Measurements from ENCODE around the gene ELMO1. TPM values are rescaled to one million over a fixed set of nuclear protein-coding genes. Genes with fewer than 3 reads are reported as not detected.

The ELMO1 gene
- total RNA-seq, 1 experiment from 2014 or later = 1.1 TPM

- TF ChIP-seq YY1 (IDR thresholded peaks at IDR 0.05; ENCODE audit: extremely low read depth, insufficient replicate concordance, low read depth, low read length) (no peak), SRF (IDR thresholded peaks at IDR 0.05; ENCODE audit: low read depth) (no peak)
Measured at GRCh38 chr7:36851382-36851781, 597.3 kb downstream of the ELMO1 start (continued).

GRCh38 chr7:36847946-36848345 lies 600.7 kb downstream of the ELMO1 start:
- peaks cover 5% of the 10 kb centered on the region; the same call in 1 of the 2 replicates for H3K27me3 ChIP-seq (ENCODE audit: insufficient read depth, low read length)
- H4K20me1 ChIP-seq (ENCODE audit: insufficient read depth) = no peaks in the 10 kb centered on the region
- no peak overlapping the region for H2AFZ ChIP-seq (ENCODE audit: low read depth, low read length, poor library complexity, severe bottlenecking)
- no peak for TF ChIP-seq CEBPB (IDR thresholded peaks at IDR 0.05; ENCODE audit: low read depth)
- POLR2A ChIA-PET = no interaction called here
- RAD21 ChIA-PET (ENCODE audit: low non-redundant PET in 1 of 2, low total read pairs in 2 of 2, uncharacterized antibody in 2 of 2, unreplicated experiment in 2 of 2) = no interaction called here
- no peaks in the 10 kb centered on the region for H3K9me2 ChIP-seq (ENCODE audit: insufficient read depth)
- no peak overlapping the region for H3K4me3 ChIP-seq (replicated peaks in 1 of 2; ENCODE audit: low read depth in 1 of 2, low read length in 2 of 2)
- no peak overlapping the region for H3K4me2 ChIP-seq (ENCODE audit: low read length)
- CTCF ChIA-PET = no interaction called here
- no peaks in the 10 kb centered on the region for H3K79me2 ChIP-seq (ENCODE audit: insufficient read depth, low read length)
- no peaks in the 10 kb centered on the region; a peak in 1 of 4 replicates for H3K9me3 ChIP-seq (ENCODE audit: control insufficient read depth in 1 of 2, insufficient read depth in 1 of 2, low read depth in 1 of 2, low read length in 2 of 2)
- DNase-seq (ENCODE audit: low read depth, low spot score) (no peak), ATAC-seq (no peak)
- H3K9ac ChIP-seq (ENCODE audit: low read length) = no peak overlapping the region
- H3K27ac ChIP-seq (ENCODE audit: low read depth, low read length) = no peak overlapping the region
- H3K36me3 ChIP-seq (ENCODE audit: control insufficient read depth in 1 of 2, insufficient read depth in 2 of 2, low read length in 2 of 2) = no peaks in the 10 kb centered on the region
- intact Hi-C loops (cut with micrococcal nuclease) = no loop called here
- BruUV-seq (replicated peaks) = no TSS peak
- no peaks in the 10 kb centered on the region for H3K4me1 ChIP-seq (ENCODE audit: control insufficient read depth in 1 of 2, insufficient read depth in 2 of 2, low read length in 2 of 2)

DNA sequence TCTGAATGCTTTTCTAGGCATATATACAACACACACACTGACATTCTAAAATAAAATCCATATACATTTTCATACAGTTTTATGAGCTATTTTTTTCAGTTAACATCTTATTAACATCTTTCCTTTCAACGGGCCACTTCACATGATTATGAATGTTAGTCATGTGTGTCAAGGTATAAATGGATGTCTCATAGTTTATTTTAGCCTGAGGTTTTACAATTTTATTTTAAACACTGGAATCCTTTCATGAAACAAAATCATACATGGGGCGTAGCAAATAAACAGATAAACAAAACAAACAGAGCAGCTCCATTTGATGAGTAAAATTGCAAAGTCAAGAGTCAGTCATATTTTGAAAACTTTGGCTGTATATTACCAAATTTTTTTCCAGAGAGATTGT lies 604.3 kb downstream of the ELMO1 start:
- Histone ChIP-seq H3K27ac (ENCODE audit: low read depth, low read length) (no peak overlapping the region), H3K9me3 (ENCODE audit: control insufficient read depth in 1 of 2, insufficient read depth in 1 of 2, low read depth in 1 of 2, low read length in 2 of 2) (no peaks in the 10 kb centered on the region; a peak in 1 of 4 replicates), H3K9me2 (ENCODE audit: insufficient read depth) (no peaks in the 10 kb centered on the region), H3K4me1 (ENCODE audit: control insufficient read depth in 1 of 2, insufficient read depth in 2 of 2, low read length in 2 of 2) (no peaks in the 10 kb centered on the region), H3K4me2 (ENCODE audit: low read length) (no peak overlapping the region), H3K79me2 (ENCODE audit: insufficient read depth, low read length) (no peaks in the 10 kb centered on the region), H3K36me3 (ENCODE audit: control insufficient read depth in 1 of 2, insufficient read depth in 2 of 2, low read length in 2 of 2) (no peaks in the 10 kb centered on the region), H3K27me3 (ENCODE audit: insufficient read depth, low read length) (no peaks in the 10 kb centered on the region), H2AFZ (ENCODE audit: low read depth, low read length, poor library complexity, severe bottlenecking) (no peak overlapping the region), H3K9ac (ENCODE audit: low read length) (no peak overlapping the region), H3K4me3 (replicated peaks in 1 of 2; ENCODE audit: low read depth in 1 of 2, low read length in 2 of 2) (no peak overlapping the region), H4K20me1 (ENCODE audit: insufficient read depth) (no peaks in the 10 kb centered on the region)
- ATAC-seq (no peak), DNase-seq (ENCODE audit: low read depth, low spot score) (no peak)
- no peak for TF ChIP-seq EZH2phosphoT487 (IDR thresholded peaks at IDR 0.05; ENCODE audit: borderline replicate concordance)
- no peak for TF ChIP-seq EGR1 (IDR thresholded peaks at IDR 0.05; ENCODE audit: low read depth)
- TF ChIP-seq YY1 (IDR thresholded peaks at IDR 0.05; ENCODE audit: extremely low read depth, insufficient replicate concordance, low read depth, low read length) = no peak
- TF ChIP-seq REST (IDR thresholded peaks at IDR 0.05; ENCODE audit: low read depth) = no peak
- TF ChIP-seq MAX (IDR thresholded peaks at IDR 0.05) = no peak
- ChIA-PET CTCF (no interaction called here), POLR2A (no interaction called here), RAD21 (ENCODE audit: low non-redundant PET in 1 of 2, low total read pairs in 2 of 2, uncharacterized antibody in 2 of 2, unreplicated experiment in 2 of 2) (no interaction called here)
- no TSS peak for BruUV-seq (replicated peaks)
- intact Hi-C loops (cut with micrococcal nuclease) = no loop called here
